ENCODE results near the gene DSCAM.

The DSCAM gene

GRCh38 chr21:40269239-40269638 is 577.7 kb downstream of the DSCAM start:
- H3K27ac ChIP-seq = no peak overlapping the region
- no peak for TF ChIP-seq CTCF (conservative IDR thresholded peaks at IDR 0.05)

GRCh38 chr21:40258456-40258855 is 588.5 kb downstream of the DSCAM start:
- H3K27ac ChIP-seq = peak overlapping the region; percentile 3; the same call in 1 of the 2 replicates

- TF ChIP-seq CTCF (conservative IDR thresholded peaks at IDR 0.05) = no peak
- H3K27ac ChIP-seq = no peak overlapping the region
These were observed 589.6 kb downstream of the DSCAM start for GRCh38 chr21:40257342-40257741.

GRCh38 chr21:40255518-40256444 is 591.2 kb downstream of the DSCAM start:
- TF ChIP-seq CTCF (conservative IDR thresholded peaks at IDR 0.05) = no peak
- no peak overlapping the region for H3K27ac ChIP-seq

GRCh38 chr21:40254540-40255465 is 592.2 kb downstream of the DSCAM start:
- H3K27ac ChIP-seq = no peak overlapping the region
- no peak for TF ChIP-seq CTCF (conservative IDR thresholded peaks at IDR 0.05)

- no peak overlapping the region for H3K27ac ChIP-seq
- no peak for TF ChIP-seq CTCF (conservative IDR thresholded peaks at IDR 0.05)
These were observed 593.8 kb downstream of the DSCAM start for GRCh38 chr21:40253112-40253511.

GRCh38 chr21:40250514-40251294 is 596.3 kb downstream of the DSCAM start:
- H3K27ac ChIP-seq = no peak overlapping the region
- no peak for TF ChIP-seq CTCF (conservative IDR thresholded peaks at IDR 0.05)

All from VCaP (cell line).